Activated CD4-positive, CD25-positive, alpha-beta regulatory T cell treated with anti-CD3 and anti-CD28 coated beads, Interleukin-2, amount 50 U/mL, for 16 hours (primary cell): Measurements from ENCODE around the gene TPK1.

Source experiments
- DNase-seq: peaks from one replicate; pipeline ENCODE4 v3.0.0-alpha.2; 2020; ENCODE audit warnings: low read depth, low spot score

TPK1 gene

DNA sequence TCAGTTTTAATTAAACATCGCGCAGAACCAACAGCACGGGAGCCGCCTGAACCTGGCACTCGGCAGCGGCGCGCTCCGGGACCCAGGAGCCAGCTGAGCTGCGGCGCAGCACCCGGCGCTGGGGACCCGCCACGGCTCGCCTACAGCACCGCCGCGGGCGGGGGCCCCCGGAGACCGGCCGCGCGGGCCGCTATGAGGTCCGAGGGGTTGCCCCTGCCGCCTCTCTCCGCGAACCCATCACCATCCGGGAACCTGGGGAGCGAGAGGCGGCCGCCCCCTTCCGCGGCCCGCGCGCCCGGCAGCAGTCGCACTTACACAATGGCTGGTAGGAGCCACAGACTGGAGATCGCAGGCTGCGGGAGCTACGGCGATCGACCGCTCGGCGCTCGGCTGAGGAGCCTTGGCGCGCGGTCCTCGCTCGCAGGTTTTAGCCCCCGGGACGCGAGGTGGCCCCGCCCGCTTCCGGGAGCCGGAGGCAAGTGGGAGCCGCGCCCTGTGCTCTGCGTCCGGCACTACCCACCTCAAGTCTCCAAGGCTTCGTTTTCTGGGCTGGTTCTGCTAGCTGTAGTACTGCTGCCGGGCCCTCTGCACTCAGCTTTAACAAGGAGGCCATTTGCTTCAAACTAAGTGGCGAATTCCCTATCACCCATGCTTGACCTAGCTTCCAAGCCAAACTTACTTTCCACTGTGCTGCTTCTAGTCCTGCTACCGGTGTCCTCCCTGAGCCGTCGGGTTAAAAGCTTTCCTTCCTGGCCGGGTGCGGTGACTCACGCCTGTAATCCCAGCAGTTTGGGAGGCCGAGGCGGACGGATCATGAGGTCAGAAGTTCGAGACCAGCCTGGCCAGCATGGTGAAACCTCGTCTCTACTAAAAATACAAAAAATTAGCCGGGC is at the start of gene TPK1:
Gene TPK1, minus strand, starts transcription at position 402 of the 893 bp plus-strand sequence. CDS start 451 bp downstream, outside the sequence.
- peak; percentile 76 for DNase-seq

DNA sequence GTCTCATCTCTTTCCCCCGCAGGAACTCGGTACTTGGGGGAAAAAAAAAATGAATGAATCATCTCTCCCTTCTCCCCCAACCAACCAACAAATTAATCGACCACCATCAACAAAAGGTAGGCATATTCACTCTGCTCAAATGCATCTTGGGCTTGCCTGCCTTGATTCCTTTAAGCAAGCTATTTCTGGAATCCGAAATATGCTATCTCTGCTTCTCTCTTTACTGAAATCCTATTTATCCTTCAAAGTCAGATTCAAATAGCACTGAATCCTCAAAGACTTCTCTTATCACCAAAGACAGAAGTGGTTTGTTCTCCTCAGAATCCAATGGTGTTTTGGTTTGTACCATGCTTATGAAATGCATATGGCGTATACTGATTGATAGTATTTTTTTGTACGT is 49.6 kb upstream of the TPK1 start:
- no peak for DNase-seq

DNA sequence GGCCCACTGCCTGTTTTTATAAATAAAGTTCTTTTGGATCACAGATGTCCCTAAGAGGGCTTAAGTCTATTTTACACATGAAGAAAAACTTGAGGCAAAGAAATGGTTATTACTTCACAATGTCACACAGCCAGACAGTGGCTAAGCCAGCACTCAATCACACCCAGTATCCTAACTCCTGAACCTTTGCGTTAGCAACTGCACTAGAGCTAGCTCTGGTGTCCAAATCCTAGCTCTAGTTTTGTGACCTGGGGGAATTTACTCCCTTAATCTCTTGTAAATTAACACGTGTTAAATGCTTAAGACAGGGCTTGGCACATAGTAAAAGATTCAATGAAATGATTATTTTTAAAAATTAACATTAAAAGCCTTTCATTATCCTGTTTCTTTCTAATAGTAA is 49.0 kb upstream of the TPK1 start:
- DNase-seq: no peak

DNA sequence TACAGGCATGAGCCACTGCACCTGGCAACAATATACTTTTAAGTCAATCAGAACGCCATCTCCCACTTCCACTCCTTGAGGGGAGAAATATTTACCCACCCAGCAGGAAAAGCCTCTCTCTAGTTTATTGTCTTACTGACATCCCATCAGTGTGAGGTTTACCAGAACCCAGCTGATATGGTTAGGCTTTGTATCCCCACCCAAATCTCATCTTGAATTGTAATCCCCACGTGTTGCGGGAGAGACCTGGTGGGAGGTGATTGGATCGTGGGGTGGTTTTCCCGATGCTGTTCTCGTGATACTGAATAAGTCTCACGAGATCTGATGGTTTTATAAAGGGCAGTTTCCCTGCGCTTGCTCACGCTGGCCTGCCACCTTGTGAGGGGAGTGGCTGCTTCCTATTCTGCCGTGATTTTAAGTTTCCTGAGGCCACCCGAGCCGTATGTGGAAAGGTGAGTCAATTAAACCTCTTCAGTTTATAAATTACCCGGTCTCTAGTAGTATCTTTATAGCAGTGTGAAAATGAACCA is 37.5 kb upstream of the TPK1 start:
- DNase-seq: no peak

DNA sequence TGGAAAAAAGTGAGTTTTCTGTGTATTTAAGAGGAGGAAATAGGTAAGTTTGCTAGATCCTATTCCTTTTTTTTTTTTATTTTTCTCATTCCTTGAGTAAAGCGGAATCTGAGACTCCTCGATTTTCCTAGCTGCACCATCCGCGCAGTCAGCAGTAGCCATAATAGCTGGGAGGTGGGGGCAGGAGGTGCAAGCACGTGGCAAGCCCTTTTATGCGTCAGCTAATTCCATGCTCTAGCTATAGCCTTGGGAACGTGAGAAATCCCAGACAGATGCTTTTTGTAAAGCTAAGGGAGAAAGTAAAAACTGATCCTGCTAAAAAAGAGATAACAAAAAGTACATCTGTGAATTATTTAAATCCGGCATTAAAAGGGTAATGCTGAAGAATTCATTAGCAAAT is 33.2 kb upstream of the TPK1 start:
- no peak for DNase-seq

DNA sequence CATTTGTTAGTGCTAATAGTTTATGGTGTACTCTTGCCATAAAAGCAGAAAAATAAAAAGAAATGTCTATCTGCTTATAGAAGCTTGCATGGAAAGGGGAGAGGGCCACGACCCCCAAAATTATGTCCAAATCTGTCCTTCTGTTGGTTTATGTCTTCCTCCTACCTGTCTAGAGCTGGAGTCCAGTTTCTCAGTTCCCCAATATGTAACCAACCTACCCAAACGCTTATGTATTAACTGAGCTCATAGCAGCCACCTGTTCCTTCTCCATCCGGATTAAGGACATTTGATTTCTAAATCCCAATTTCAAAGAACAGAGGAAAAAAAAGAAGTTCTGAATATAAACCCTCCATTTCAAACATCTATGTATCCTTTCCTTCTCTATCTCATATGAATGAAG is 30.3 kb upstream of the TPK1 start:
- no peak for DNase-seq

DNA sequence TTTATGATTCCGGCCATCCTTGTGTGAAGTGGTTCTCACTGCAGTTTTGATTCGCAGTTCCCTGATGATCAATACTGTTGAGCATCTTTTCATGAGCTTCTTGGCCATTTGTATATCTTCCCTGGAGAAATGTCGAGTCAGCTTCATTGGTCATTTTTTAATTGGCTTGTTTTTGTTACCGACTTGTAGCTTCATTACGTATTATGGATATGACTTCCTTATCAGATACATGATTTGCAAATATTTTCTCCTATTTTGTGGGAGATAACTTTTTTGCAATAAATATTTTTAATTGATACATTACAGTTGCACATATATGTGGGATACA is 27.4 kb upstream of the TPK1 start:
- no peak for DNase-seq

DNA sequence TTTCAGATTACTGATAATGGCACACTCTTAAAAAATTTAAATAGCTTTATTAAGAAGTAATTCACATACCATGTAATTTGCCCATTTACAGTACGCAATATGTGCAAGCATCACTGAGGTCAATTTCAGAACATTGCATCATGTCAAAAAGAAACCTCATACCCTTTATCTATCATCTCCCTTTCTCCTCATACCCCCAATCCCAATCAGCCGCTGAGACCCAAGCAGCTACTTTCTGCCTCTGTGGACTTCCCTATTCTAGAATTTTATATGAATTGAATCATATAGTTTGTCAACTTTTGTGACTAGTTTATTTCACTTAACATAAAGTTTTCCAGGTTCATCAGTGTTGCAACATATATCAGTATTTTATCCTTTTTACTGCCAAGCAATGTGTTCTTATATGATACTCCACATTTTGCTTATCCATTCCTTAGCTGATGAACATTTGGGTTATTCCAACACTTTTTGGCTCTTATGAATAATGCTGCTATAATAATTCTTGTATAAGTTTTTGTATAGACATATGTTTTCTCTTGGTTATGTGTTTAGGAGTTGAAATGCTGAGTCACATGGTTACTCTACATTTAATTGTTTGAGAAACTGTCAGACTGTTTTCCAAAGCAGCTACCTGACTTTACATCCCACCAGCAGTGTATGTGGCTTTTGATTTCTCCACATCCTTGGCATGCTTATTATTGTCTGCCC is 26.9 kb upstream of the TPK1 start:
- no peak for DNase-seq

DNA sequence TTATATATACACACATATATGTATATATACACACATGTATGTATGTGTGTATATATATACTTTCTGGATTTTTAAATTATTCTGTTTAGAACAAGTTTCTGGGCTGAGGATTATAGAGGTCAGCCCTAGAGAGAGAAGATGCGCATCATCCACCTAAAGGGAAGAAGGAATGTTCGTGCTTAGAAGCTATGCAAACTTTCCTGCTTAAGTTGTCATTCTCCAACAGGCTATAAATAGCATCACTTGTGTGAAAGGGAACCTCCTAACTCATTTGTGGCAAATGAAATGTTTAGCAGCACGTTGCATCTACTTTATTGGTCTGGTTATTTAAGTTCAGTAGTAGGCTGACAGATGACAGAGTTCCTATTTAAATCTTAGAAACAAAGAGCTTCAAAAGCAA is 23.9 kb upstream of the TPK1 start:
- no peak for DNase-seq

DNA sequence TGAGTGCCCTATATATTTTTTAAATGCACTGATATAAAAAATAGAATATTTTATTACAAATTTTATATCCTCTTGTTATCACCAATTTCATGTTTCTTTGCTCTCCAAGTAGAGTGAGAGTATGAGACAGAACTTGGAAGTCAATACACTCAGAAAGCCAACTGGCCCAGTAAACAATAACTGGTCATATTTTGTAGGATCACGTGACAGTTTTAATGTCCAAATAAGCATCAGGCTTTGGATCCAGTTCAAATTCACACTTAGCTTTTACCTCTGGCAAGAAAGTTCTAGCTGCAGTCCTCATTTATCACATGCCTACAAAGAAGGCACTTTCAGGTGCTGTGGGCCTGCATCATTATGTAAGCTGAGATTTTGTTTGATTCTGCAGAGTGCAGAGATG is 21.6 kb upstream of the TPK1 start:
- DNase-seq: no peak

DNA sequence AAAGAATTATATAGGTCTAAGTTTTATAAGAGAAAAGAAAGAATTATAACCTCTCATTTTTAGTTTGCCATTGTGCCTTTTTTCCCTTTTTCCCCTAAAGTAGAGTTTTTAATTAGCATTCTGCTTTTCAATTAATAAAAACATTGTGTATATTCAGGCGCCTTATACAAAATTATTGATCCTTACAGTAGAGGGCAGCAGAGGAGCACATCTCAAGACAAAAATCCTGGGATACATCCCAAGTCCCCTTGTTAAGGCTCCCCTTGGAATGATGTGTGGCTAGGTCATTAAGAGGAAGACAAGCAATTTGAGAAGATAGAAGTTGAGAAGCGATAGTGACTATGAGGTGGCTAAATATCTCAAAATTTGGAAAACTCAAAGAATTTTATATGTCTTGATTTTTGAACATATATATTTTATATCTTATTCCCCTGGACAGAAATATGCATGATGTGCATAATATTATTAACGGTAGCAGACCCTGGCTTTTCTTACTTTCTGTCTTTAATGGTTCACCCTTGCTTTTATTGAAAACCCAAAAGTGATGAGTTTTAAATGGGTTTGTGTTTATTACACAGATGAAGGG is 19.1 kb upstream of the TPK1 start:
- no peak for DNase-seq

DNA sequence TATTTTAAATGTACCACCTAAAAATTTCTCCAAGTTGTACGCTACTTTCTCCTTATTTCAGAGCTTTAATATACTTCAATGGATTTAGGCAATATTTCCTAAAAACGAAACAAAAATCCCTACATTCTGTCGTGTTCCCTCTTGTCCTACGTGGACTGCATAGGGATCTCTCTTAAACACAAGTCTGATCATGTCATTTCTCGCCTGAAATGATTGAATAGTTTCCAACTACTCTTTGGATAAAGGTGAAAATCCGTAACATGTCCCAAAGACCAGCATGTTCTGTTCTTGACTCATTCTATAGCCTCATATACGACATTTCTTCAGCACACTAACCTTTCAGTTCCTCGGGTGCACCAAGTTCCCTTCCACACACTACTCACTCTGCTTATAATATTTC is 17.7 kb upstream of the TPK1 start:
- DNase-seq: no peak

DNA sequence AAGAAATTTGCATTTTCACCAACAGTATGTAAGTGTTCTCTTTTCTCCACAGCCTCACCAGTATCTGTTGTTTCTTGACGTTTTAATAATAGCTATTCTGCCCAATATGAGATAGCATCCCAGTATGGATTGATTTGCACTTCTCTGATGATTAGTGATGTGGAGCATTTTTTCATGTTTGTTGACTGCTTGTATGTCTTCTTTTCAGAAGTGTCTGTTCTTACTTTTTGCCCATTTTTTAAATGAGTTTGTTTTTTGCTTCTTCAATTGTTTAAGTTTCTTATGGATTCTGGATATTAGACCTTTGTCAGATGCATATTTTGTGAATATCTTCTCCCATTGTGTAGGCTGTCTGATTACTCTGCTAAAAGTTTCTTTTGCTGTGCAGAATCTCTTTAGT is 12.2 kb upstream of the TPK1 start:
- no peak for DNase-seq

DNA sequence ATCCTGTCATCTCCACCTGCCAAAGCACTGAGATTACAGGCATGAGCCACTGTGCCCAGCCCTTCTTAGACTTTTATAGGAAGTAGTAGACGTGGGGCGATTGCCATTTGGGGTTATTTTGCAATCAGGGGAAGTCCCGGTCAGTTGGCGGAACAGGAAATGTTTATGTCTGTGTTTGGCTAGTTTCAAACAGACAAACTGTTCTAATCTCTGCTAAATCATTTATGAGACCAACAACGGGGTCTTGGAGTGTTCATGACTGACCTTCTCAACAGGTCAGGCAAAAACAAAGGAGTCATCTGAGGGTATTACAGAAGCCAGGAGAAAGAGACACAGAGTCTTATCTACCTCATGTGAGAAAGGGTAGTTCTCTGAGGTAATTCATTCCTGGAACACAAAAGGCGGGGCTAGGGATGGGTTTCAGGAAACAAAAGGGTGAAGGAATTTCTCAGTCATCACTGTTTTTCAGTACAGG is 6.6 kb upstream of the TPK1 start:
- DNase-seq: no peak

DNA sequence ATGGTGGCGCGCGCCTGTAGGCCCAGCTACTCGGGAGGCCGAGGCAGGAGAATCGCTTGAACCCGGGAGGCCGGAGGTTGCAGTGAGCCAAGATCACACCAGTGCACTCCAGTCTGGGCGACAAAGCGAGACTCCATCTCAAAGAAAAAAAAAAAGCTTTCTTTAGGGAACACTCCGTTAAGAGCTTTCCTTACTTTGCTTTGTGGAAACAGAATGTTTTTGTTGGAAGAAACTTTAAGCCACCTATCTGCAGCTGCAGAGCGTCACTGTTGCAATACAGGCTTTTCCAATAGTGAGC is 641 bp upstream of the TPK1 start:
- DNase-seq: no peak

DNA sequence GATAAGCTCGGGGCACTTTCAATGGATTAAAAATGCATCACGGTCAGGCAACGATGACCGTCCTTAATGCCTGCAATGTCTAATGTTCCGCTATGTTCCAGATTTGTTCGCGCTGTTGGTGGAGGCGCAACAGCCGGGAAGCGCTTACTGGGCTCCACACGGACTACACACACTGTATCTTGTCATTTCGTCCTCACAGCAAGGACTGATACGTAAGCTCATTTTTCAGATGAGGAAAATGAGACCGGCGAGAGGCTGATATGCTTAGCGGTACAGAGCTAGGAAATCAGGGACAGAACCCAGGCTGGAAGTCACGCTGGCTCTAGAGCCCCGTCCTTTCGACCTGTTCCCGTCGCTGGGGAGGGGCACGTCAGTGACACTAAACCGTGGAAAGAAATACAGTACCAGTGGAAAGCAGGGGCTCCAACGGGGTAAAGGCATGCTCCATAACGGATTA is 670 bp downstream of the TPK1 start:
- no peak for DNase-seq

DNA sequence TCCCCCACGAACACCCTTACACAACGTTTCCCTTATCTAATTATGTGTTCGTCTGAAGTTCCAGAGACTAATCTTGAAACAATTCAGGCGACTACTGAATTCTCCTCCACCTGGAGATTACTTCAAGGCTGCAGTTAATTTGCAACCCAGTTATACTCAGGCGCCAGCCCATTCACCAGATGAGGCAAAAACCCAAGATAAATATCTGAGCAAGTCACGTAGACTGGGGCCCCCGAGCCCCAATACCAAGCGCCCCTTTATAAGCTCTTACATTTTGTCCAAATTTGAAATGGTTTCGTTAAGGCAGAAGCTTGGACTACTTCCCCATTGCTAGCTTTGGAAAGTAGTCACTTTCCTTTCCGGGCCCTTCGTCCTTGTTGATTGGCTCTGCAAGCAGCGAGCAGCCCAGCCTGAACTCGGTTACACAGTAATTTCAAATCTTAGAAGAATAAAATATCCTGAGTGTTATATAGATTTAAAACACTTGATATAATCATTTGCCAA is 1.2 kb downstream of the TPK1 start:
- DNase-seq: peak; percentile 30

DNA sequence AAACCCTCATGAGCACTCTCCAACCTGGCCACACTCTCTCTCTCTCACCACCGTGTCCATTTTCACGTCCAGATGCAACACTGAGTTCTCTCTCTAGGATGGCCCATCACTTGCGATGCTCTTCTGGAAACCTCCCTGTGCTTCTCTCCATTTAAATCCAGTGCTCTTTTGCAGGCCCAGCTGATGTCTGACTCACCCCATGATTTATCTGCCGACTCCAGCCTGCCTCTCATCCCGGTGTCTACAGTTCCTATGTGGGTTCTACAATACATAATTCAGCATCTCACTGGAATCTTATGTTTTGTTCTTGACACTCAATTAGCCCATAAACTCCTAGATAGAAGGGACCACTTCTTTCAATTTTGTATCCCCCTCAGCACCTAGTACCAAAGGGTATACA is 5.0 kb downstream of the TPK1 start:
- no peak for DNase-seq

DNA sequence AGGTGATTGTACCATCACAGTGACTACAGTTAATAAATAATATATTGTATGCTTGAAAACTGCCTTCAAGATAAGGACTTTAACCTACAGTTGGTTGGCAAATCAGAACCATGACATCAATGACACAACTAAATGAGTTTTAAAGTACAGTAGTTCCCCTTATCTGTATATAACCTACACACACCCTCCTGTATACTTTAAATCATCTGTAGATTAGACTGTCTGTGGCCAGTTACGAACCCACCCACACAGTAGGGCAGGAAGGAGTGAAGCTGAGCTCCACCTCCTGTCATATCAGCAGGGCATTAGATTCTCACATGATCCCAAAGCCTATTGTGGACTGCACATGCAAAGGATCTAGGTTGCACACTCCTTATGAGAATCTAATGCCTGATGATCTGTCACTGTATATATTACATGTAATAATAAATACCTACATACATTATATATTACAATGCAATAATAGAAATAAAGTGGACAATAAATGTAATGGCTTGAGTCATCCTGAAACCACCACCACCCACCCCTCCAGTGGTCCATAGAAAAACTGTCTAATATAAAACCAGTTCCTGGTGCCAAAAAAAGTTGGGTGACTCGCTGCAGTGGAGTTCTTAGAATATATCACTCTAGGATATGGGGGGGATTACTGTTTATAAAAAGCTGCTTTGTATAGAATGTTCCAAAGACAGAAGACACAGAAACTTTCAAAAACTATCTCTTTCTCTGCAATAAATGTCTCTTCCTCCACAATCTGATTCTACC is 5.6 kb downstream of the TPK1 start:
- DNase-seq: no peak

DNA sequence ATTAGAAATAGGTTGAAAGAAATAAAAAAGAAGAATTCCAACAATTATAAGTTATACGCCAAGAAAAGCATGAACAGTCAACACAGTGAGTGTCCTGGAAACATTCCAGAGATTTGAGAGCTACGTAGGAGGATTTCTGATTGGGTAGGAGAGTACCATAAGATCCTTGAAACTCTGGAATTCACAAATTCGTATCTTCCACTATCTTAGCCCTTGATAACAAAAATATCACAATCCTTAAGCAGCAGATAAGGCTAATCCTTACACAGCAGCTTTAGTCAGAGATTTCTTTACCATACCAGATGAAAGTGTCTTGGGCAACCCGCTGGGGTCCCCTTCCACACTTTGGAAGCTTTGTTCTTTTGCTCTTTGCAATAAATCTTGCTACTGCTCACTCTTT is 8.2 kb downstream of the TPK1 start:
- DNase-seq: no peak

DNA sequence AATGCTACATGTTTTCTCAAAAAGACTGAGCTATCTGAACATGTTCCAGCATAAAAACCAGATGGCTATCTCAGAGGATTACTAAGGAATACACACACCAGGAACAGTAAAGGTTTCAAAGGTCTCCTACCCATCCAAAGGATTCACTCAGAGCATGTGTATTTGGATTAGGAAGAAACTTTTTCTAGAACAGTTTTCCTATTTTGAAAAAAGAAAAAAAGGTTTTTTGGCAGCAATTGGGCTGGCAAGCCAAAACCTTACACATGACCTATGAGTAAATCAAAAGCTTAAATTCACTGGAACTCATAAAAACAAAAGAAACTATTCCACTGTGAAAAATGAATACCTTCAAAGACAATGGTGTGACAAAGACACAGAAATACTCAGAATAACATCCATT is 9.6 kb downstream of the TPK1 start:
- no peak for DNase-seq

DNA sequence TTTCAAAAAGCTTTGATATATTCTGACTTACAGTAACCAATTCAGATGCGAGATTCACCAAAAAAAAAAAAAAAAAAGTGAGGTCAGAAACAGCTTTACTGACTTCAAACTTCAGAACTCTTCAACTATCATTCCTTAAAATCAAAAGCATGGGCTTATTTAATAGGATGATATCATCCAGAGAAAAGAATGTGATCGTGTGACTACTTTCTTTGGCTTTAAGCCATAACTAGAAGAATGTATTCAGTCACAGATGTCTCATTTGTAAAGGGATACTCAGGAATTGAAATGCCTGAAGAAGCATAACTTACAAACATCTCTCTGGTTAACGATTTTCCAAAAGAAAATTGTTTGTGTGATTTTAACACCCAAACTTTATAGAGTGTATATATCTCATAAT is 11.5 kb downstream of the TPK1 start:
- DNase-seq: no peak
